AG04450 (cell line): ENCODE data around the gene ING1. TPM values are rescaled to one million over a fixed set of nuclear protein-coding genes. Genes with fewer than 3 reads are reported as not detected.

ENCODE experiments used
- CTCF ChIA-PET: fragments of 300-600, 350-600 bp; formaldehyde crosslinking; extraction: SDS; loops from one replicate; lab custom pipeline; 2022; ENCODE audit warnings: antibody characterized with exemption, inconsistent platforms; lab: Charles Lee
- POLR2A ChIA-PET: fragments of 350-600 bp; formaldehyde crosslinking; extraction: SDS; loops from one replicate; lab custom pipeline; 2021; ENCODE audit warnings: antibody characterized with exemption, inconsistent platforms; lab: Yijun Ruan, JAX
- DNase-seq: peaks from one replicate; pipeline ENCODE4 v3.0.0-alpha.2; 2011; ENCODE audit warnings: low read depth, low spot score
- H3K27ac ChIP-seq: one replicate; pipeline ENCODE4 v1.5.1; 2012; ENCODE audit warnings: low read depth, low read length, control low read depth
- H3K27me3 ChIP-seq: one replicate; pipeline ENCODE4 v1.6.0; 2012; ENCODE audit warnings: low read length; ENCODE audit not compliant: control insufficient read depth, insufficient read depth
- H3K4me3 ChIP-seq: 2 replicates; pipeline ENCODE4 v1.5.1; 2011; ENCODE audit warnings: mild to moderate bottlenecking, low read depth, low read length, control low read depth
- H3K9me3 ChIP-seq: 2 replicates; pipeline ENCODE4 v1.5.1; 2012; ENCODE audit warnings: low read length; ENCODE audit not compliant: control insufficient read depth, insufficient read depth
- polyA plus RNA-seq: library from polyadenylated mRNA; depleted of rRNA; stranded (reverse); fragments of >200 nt; gene quantifications from 2 replicates; pipeline ENCODE4 v1.2.3, GENCODE V29; 2011
- TF ChIP-seq, protein P1 (sequence below): IDR thresholded peaks from 2 replicates; pipeline ENCODE4 v1.5.1; 2011; ENCODE audit warnings: low read depth, low read length, control low read depth, inconsistent platforms

Gene ING1
- polyA plus RNA-seq, 1 experiment, result 8.7 TPM

DNA sequence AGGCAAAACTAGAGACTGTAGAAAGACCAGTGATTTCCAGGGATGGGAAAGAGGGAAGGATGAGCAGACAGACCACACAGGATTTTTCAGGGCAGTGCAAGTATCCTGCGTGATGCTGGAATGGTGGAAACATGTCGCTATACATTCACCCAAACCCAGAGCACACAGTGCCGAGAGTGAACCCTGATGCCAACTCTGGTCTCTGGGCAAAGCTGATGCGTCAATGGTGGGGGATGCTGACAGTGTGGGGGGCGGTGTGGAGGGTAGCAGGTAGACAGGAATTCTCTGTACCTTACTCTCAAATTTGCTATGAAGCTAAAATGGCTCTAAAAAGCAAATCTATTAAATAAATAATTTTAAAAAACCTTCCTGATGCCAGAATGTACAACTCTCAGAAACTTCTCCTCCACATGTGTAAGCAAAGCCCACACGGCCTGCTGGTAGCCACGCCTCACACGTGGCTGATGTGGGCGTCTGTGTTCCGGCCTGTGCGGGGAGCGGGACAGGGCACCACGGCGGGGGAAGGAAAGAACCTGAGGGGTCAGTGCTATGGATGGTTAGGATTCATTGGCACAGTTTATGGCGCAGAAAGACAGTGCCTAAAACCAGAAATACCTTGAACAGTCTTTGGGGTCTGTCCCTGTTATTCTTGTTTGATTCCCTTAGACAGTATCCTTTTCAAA is 31.5 kb upstream of the ING1 start:
- CTCF ChIA-PET, result interaction anchor here (1.1 to 1.4 kb wide), 2 partner anchors 15 to 137 kb away, joined by 3 to 5 read pairs; no protein-coding TSS in a partner anchor
- no peak overlapping the region for H3K4me3 ChIP-seq
- H3K9me3 ChIP-seq, result no peaks in the 10 kb centered on the region; the same call in 1 of the 2 replicates
- H3K27me3 ChIP-seq, result no peaks in the 10 kb centered on the region
- H3K27ac ChIP-seq, result no peak overlapping the region
- POLR2A ChIA-PET, result no interaction called here
- no peak for DNase-seq
- TF ChIP-seq, protein P1, sequence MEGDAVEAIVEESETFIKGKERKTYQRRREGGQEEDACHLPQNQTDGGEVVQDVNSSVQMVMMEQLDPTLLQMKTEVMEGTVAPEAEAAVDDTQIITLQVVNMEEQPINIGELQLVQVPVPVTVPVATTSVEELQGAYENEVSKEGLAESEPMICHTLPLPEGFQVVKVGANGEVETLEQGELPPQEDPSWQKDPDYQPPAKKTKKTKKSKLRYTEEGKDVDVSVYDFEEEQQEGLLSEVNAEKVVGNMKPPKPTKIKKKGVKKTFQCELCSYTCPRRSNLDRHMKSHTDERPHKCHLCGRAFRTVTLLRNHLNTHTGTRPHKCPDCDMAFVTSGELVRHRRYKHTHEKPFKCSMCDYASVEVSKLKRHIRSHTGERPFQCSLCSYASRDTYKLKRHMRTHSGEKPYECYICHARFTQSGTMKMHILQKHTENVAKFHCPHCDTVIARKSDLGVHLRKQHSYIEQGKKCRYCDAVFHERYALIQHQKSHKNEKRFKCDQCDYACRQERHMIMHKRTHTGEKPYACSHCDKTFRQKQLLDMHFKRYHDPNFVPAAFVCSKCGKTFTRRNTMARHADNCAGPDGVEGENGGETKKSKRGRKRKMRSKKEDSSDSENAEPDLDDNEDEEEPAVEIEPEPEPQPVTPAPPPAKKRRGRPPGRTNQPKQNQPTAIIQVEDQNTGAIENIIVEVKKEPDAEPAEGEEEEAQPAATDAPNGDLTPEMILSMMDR, result no peak

DNA sequence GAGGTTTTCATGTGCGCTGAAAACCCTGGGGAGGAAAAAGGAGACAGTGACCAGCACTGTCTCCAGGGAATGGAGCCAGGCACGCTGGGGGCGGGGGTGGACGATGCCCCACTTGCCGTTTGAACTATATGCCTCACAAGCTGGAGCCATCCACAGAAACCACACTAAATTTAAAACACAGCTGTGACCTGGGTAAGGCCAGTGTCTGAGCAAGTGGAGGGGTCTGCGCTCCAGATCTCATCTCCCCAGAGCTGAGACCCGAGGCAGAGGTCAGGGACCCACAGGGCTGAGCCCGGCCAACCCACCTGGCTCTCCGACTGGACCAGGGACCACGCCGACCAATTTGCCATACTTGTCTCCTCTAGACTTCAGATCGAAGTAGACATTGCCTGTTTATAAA is 30.8 kb upstream of the ING1 start:
- Histone ChIP-seq H3K27ac (no peak overlapping the region), H3K4me3 (no peak overlapping the region), H3K9me3 (no peaks in the 10 kb centered on the region; the same call in 1 of the 2 replicates), H3K27me3 (no peaks in the 10 kb centered on the region)
- no peak for DNase-seq
- CTCF ChIA-PET, result interaction anchor here (0.6 to 1.4 kb wide), 2 partner anchors 136 to 137 kb away, joined by 3 to 5 read pairs; no protein-coding TSS in a partner anchor
- POLR2A ChIA-PET, result no interaction called here
- TF ChIP-seq, protein P1, result no peak

DNA sequence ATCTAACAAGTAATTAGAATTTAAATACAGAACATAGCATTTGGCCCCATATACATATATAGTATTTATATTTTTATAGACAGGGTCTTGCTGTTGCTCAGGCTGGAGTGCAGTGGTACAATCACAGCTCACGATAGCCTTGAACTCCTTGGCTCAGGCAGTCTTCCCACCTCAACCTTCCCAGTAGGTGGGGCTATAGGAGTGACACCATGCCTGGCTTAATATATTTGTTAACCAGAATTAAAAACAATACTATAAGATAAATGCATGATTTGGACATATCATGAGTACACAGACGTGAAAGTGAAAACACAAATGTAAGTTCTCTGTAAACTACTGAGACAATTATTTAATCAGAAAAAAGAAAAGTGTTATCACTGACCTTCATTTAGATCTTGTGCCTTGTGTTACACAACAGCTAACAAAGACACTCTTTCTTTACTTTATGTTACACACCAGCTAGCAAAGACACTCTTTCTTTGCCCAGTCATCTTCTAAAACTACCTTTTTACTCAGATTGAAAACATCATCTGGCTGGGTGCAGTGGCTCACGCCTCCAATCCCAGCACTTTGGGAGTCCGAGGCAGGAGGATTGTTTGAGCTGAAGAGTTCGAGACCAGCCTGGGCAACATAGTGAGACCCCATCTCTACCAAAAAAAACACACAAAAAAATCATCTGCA is 30.2 kb upstream of the ING1 start:
- no peaks in the 10 kb centered on the region for H3K27me3 ChIP-seq
- ChIA-PET POLR2A (no interaction called here), CTCF (interaction anchor here (0.5 to 1.4 kb wide), 3 partner anchors 67 to 137 kb away, joined by 3 to 5 read pairs (median 3); no protein-coding TSS in a partner anchor)
- DNase-seq, result no peak
- H3K27ac ChIP-seq, result no peak overlapping the region
- no peak overlapping the region for H3K4me3 ChIP-seq
- TF ChIP-seq, protein P1, result peak; percentile 45
- no peaks in the 10 kb centered on the region for H3K9me3 ChIP-seq

DNA sequence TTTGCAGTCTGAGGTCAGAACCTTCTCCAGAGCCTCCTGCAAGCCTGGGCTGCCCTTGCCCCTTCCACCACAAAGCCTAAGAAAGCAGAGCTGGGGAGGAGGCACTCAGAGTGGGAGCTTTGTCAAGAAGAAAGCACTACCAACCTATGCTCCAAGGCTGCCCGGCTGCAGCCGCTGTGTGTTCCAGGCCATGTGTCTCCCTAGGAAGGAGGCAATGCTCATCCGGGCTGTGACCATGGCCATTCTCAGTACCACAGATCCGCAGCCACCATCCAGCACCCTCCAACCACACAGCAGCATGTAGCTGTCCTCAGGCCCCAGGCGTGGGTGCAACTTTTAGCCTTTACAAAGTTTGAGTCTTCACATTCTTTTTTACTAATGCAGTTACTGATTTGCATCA is 29.6 kb upstream of the ING1 start:
- Histone ChIP-seq H3K27ac (no peak overlapping the region), H3K9me3 (no peaks in the 10 kb centered on the region), H3K4me3 (no peak overlapping the region), H3K27me3 (no peaks in the 10 kb centered on the region)
- CTCF ChIA-PET, result interaction anchor here (0.5 to 0.6 kb wide), 2 partner anchors 42 to 67 kb away, joined by 3 read pairs; no protein-coding TSS in a partner anchor
- POLR2A ChIA-PET, result no interaction called here
- DNase-seq, result no peak
- TF ChIP-seq, protein P1, result no peak
